Stimulated activated CD8-positive, alpha-beta memory T cell treated with anti-CD3 and anti-CD28 coated beads, Interleukin-12 subunit alpha, Interleukin-12 subunit beta, amount 100 ng/mL, for 24 hours (primary cell): Measurements from ENCODE around the gene BOLA3.
A peak's percentile ranks its signal among the peaks of the same experiment; 100 is the strongest.
"Not testable (repeated sequence)": the region's sequence is repeated elsewhere in the genome, so short reads cannot be mapped to it uniquely, and the experiment has no call there.

Source experiments
- DNase-seq: peaks from one replicate; pipeline ENCODE4 v3.0.0-alpha.2; 2020; ENCODE audit errors: extremely low read depth

Gene BOLA3

GRCh38 chr2:74147727-74148456 lies at the start of gene BOLA3:
TSS of gene BOLA3 (minus strand) at chr2:74147912. CDS start at chr2:74147874, 38 bp downstream.
- peak; percentile 74 for DNase-seq

GRCh38 chr2:74197049-74197448 lies 49.3 kb upstream of the BOLA3 start:
- DNase-seq, result no peak

- no peak for DNase-seq
These were observed 47.1 kb upstream of the BOLA3 start for GRCh38 chr2:74194799-74195198.

GRCh38 chr2:74191596-74192380 lies 44.1 kb upstream of the BOLA3 start:
- no peak for DNase-seq

GRCh38 chr2:74188696-74189095 lies 41.0 kb upstream of the BOLA3 start:
- no peak for DNase-seq

- no peak for DNase-seq
These were observed 40.4 kb upstream of the BOLA3 start for GRCh38 chr2:74188018-74188601.

GRCh38 chr2:74186706-74187105 lies 39.0 kb upstream of the BOLA3 start:
- DNase-seq, result not testable (repeated sequence)

- no peak for DNase-seq
These were observed 38.3 kb upstream of the BOLA3 start for GRCh38 chr2:74186038-74186437.

- DNase-seq, result no peak
These were observed 36.2 kb upstream of the BOLA3 start for GRCh38 chr2:74183878-74184277.

GRCh38 chr2:74181739-74182138 lies 34.0 kb upstream of the BOLA3 start:
- DNase-seq, result no peak

- no peak for DNase-seq
These were observed 31.6 kb upstream of the BOLA3 start for GRCh38 chr2:74179063-74179865.

GRCh38 chr2:74178211-74179062 lies 30.7 kb upstream of the BOLA3 start, which contains the start of gene MOB1A:
TSS of gene MOB1A (minus strand) at chr2:74178879. CDS start at chr2:74178674, 205 bp downstream.
- peak; percentile 93 for DNase-seq

- no peak for DNase-seq
These were observed 30.0 kb upstream of the BOLA3 start for GRCh38 chr2:74177696-74178095.

- DNase-seq, result no peak
These were observed 27.2 kb upstream of the BOLA3 start for GRCh38 chr2:74174909-74175308.

GRCh38 chr2:74168739-74169138 lies 21.0 kb upstream of the BOLA3 start:
- no peak for DNase-seq

- no peak for DNase-seq
These were observed 17.0 kb upstream of the BOLA3 start for GRCh38 chr2:74164761-74165160.

- no peak for DNase-seq
These were observed 15.2 kb upstream of the BOLA3 start for GRCh38 chr2:74162951-74163350.

GRCh38 chr2:74155830-74156229 lies 8.1 kb upstream of the BOLA3 start:
- no peak for DNase-seq

- no peak for DNase-seq
These were observed 5.2 kb upstream of the BOLA3 start for GRCh38 chr2:74152954-74153353.

GRCh38 chr2:74149570-74150319 lies 2.0 kb upstream of the BOLA3 start:
- no peak for DNase-seq
